Caco-2 (cell line): ENCODE results near the gene DOCK4. TPM values are rescaled to one million over a fixed set of nuclear protein-coding genes. Genes with fewer than 3 reads are reported as not detected.

Experiments used
- BruUV-seq: library from RNA; stranded (reverse); fragments of 400-500 nt; replicated peaks from 2 replicates; lab custom pipeline; 2021; lab: Mats Ljungman, UMichigan
- CTCF ChIA-PET: fragments of 300-600 bp; sonication (Branson Sonifier 250); formaldehyde crosslinking; loops from one replicate; lab custom pipeline; 2022; ENCODE audit warnings: antibody characterized with exemption; lab: Charles Lee
- POLR2A ChIA-PET: fragments of 300-600 bp; sonication (Branson Sonifier 250); formaldehyde crosslinking; loops from one replicate; lab custom pipeline; 2022; ENCODE audit warnings: antibody characterized with exemption; lab: Charles Lee
- DNase-seq, 2 experiments: peaks; one replicate each; pipeline versions ENCODE4 v3.0.0 to v3.0.0-alpha.2; 2020 to 2022
- H3K27me3 ChIP-seq: replicated peaks from 2 replicates; pipeline ENCODE4 v1.6.0; 2011; ENCODE audit warnings: low read length; ENCODE audit not compliant: control insufficient read depth, insufficient read depth
- H3K36me3 ChIP-seq: 2 replicates; pipeline ENCODE4 v1.5.1; 2011; ENCODE audit warnings: low read length; ENCODE audit not compliant: control insufficient read depth, insufficient read depth
- H3K4me1 ChIP-seq: fragments of 250-450 bp; sonication (Bioruptor Pico); 2 replicates; pipeline ENCODE4 v1.5.1; 2020; ENCODE audit warnings: mild to moderate bottlenecking
- H3K4me3 ChIP-seq: 2 replicates; pipeline ENCODE4 v1.5.1; 2011; ENCODE audit warnings: low read depth, mild to moderate bottlenecking, control low read depth, low read length
- H3K9me3 ChIP-seq: fragments of 250-450 bp; sonication (Bioruptor Pico); 2 replicates; pipeline ENCODE4 v1.5.1; 2020; ENCODE audit warnings: mild to moderate bottlenecking, moderate library complexity
- H3K27ac Mint-ChIP-seq: one replicate; pipeline ENCODE4 v1.8.0; 2022; ENCODE audit warnings: mixed read lengths; ENCODE audit not compliant: unreplicated experiment
- H3K27me3 Mint-ChIP-seq: one replicate; pipeline ENCODE4 v1.8.0; 2022; ENCODE audit warnings: mixed read lengths; ENCODE audit not compliant: insufficient read depth, unreplicated experiment
- H3K36me3 Mint-ChIP-seq: one replicate; pipeline ENCODE4 v1.8.0; 2022; ENCODE audit warnings: mild to moderate bottlenecking, mixed read lengths; ENCODE audit not compliant: insufficient read depth, unreplicated experiment
- H3K4me1 Mint-ChIP-seq: one replicate; pipeline ENCODE4 v1.8.0; 2022; ENCODE audit warnings: low read depth, mixed read lengths; ENCODE audit not compliant: unreplicated experiment
- H3K4me3 Mint-ChIP-seq: one replicate; pipeline ENCODE4 v1.8.0; 2022; ENCODE audit warnings: mild to moderate bottlenecking, moderate library complexity, mixed read lengths; ENCODE audit not compliant: unreplicated experiment
- H3K9me3 Mint-ChIP-seq: one replicate; pipeline ENCODE4 v1.8.0; 2022; ENCODE audit warnings: mixed read lengths; ENCODE audit not compliant: unreplicated experiment
- intact Hi-C: fragments of 100-400 bp; cut with micrococcal nuclease; formaldehyde crosslinking; loops from one replicate; pipeline ENCODE4 v1.10.0; 2022; ENCODE audit not compliant: unreplicated experiment
- total RNA-seq: library from RNA; stranded (reverse); gene quantifications from 2 replicates; pipeline ENCODE4 v1.2.3, GENCODE V29; 2022
- TF ChIP-seq, protein P1 (sequence below), 2 experiments: fragments of 200-600 bp in 1 of 2; IDR thresholded peaks; 1 replicate in 1 of 2; 2 replicates in 1 of 2; pipeline versions ENCODE4 v1.5.1 to v1.8.0; 2011 to 2022; ENCODE audit warnings: antibody characterized with exemption in 1 of 2, control low read depth in 1 of 2, inconsistent platforms in 1 of 2, low read depth in 1 of 2, low read length in 1 of 2, mild to moderate bottlenecking in 1 of 2, moderate library complexity in 1 of 2; ENCODE audit not compliant: insufficient read depth in 1 of 2, severe bottlenecking in 1 of 2, unreplicated experiment in 1 of 2

The DOCK4 gene
- total RNA-seq, 1 experiment from 2014 or later: 2.0 TPM

DNA sequence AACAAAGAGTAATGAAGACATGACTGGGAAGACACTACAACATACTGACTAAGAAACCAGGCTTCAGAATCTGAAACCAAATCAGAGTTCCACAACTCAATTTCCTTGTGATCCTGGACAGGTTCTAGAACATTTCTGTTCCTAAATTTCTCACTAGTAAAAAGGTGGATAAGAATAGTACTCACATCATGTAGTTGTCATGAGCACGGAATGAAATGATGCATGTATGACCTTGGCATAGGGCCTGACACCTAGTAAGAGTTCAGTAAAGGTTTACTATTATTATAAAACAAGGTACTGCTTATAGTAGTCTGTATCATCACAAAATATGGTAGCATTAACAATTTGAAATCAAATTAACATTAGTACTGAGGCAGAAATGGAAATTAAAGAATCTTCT is 19.9 kb downstream of the DOCK4 start:
- no peak overlapping the region for H3K4me3 ChIP-seq
- DNase-seq: no peak
- no peaks in the 10 kb centered on the region for H3K4me1 ChIP-seq
- no peaks in the 10 kb centered on the region; the same call in 1 of the 2 replicates for H3K27me3 ChIP-seq
- no peaks in the 10 kb centered on the region for H3K36me3 ChIP-seq
- H3K9me3 ChIP-seq: no peaks in the 10 kb centered on the region
- H3K9me3 Mint-ChIP-seq: no peaks in the 10 kb centered on the region
- ChIA-PET CTCF (no interaction called here), POLR2A (no interaction called here)
- intact Hi-C loops: no loop called here
- H3K4me1 Mint-ChIP-seq: no peaks in the 10 kb centered on the region
- TF ChIP-seq, protein P1, sequence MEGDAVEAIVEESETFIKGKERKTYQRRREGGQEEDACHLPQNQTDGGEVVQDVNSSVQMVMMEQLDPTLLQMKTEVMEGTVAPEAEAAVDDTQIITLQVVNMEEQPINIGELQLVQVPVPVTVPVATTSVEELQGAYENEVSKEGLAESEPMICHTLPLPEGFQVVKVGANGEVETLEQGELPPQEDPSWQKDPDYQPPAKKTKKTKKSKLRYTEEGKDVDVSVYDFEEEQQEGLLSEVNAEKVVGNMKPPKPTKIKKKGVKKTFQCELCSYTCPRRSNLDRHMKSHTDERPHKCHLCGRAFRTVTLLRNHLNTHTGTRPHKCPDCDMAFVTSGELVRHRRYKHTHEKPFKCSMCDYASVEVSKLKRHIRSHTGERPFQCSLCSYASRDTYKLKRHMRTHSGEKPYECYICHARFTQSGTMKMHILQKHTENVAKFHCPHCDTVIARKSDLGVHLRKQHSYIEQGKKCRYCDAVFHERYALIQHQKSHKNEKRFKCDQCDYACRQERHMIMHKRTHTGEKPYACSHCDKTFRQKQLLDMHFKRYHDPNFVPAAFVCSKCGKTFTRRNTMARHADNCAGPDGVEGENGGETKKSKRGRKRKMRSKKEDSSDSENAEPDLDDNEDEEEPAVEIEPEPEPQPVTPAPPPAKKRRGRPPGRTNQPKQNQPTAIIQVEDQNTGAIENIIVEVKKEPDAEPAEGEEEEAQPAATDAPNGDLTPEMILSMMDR (IDR thresholded peaks at IDR 0.05; ENCODE audit: insufficient read depth in 1 of 2, low read depth in 1 of 2, low read length in 1 of 2, severe bottlenecking in 1 of 2, unreplicated experiment in 1 of 2): no peak
- no peak overlapping the region for H3K27ac Mint-ChIP-seq
- peaks cover 6% of the 10 kb centered on the region for H3K27me3 Mint-ChIP-seq
- no peaks in the 10 kb centered on the region for H3K36me3 Mint-ChIP-seq
- BruUV-seq: no TSS peak
- H3K4me3 Mint-ChIP-seq: no peak overlapping the region

GRCh38 chr7:112185005-112185834 is 21.0 kb downstream of the DOCK4 start:
- peaks cover 9% of the 10 kb centered on the region for H3K27me3 Mint-ChIP-seq
- BruUV-seq: no TSS peak
- no peaks in the 10 kb centered on the region for H3K36me3 Mint-ChIP-seq
- H3K9me3 Mint-ChIP-seq: no peaks in the 10 kb centered on the region
- H3K4me1 ChIP-seq: no peaks in the 10 kb centered on the region
- POLR2A ChIA-PET: no interaction called here
- peaks cover 1% of the 10 kb centered on the region; the same call in 1 of the 2 replicates for H3K27me3 ChIP-seq
- H3K4me3 Mint-ChIP-seq: no peak overlapping the region
- no peaks in the 10 kb centered on the region for H3K4me1 Mint-ChIP-seq
- no peak overlapping the region for H3K27ac Mint-ChIP-seq
- intact Hi-C loops: no loop called here
- TF ChIP-seq, protein P1 (IDR thresholded peaks at IDR 0.05; ENCODE audit: insufficient read depth in 1 of 2, low read depth in 1 of 2, low read length in 1 of 2, severe bottlenecking in 1 of 2, unreplicated experiment in 1 of 2): no peak
- H3K9me3 ChIP-seq: no peaks in the 10 kb centered on the region
- CTCF ChIA-PET: no interaction called here
- H3K4me3 ChIP-seq: no peak overlapping the region
- H3K36me3 ChIP-seq: no peaks in the 10 kb centered on the region
- no peak for DNase-seq

DNA sequence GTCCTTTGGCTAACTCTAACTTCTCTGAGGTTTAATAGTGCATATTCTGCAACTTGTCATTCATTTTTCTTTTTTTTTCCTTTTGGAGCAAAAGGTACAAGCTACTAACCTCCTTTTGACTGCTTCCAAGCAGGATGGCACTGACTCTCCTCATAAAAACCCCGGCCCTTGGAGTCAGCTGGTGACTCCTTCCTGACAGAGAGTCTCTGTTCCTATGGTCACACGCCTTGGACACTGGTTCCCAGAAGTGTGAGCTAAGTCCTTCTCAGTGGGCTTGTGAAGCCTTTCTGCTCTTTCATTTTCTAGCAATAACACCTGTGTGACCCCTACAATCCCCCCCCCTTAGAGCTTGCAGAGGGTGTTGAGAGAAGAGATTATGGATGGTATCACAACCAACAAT is 21.7 kb downstream of the DOCK4 start:
- ChIA-PET POLR2A (no interaction called here), CTCF (no interaction called here)
- H3K36me3 Mint-ChIP-seq: no peaks in the 10 kb centered on the region
- no peak overlapping the region for H3K4me3 Mint-ChIP-seq
- Histone ChIP-seq H3K36me3 (no peaks in the 10 kb centered on the region), H3K4me1 (no peaks in the 10 kb centered on the region), H3K4me3 (no peak overlapping the region), H3K27me3 (peaks cover 1% of the 10 kb centered on the region; the same call in 1 of the 2 replicates), H3K9me3 (no peaks in the 10 kb centered on the region)
- no TSS peak for BruUV-seq
- no peak overlapping the region for H3K27ac Mint-ChIP-seq
- no peaks in the 10 kb centered on the region for H3K4me1 Mint-ChIP-seq
- DNase-seq: no peak
- peaks cover 6% of the 10 kb centered on the region for H3K27me3 Mint-ChIP-seq
- H3K9me3 Mint-ChIP-seq: no peaks in the 10 kb centered on the region
- TF ChIP-seq, protein P1 (IDR thresholded peaks at IDR 0.05; ENCODE audit: insufficient read depth in 1 of 2, low read depth in 1 of 2, low read length in 1 of 2, severe bottlenecking in 1 of 2, unreplicated experiment in 1 of 2): no peak
- intact Hi-C loops: no loop called here
